Skeletal muscle cell (primary cell): ENCODE data around the gene PCLO.
"Not testable (repeated sequence)": the region's sequence is repeated elsewhere in the genome, so short reads cannot be mapped to it uniquely, and the experiment has no call there.

ENCODE experiments used
- DNase-seq: peaks from one replicate; pipeline ENCODE4 v3.0.0-alpha.2; 2010; ENCODE audit warnings: low read depth
- H3K4me3 ChIP-seq: 2 replicates; pipeline ENCODE4 v1.5.1; 2011; ENCODE audit warnings: low read depth, mild to moderate bottlenecking, control low read depth, low read length, moderate library complexity

Gene PCLO

DNA sequence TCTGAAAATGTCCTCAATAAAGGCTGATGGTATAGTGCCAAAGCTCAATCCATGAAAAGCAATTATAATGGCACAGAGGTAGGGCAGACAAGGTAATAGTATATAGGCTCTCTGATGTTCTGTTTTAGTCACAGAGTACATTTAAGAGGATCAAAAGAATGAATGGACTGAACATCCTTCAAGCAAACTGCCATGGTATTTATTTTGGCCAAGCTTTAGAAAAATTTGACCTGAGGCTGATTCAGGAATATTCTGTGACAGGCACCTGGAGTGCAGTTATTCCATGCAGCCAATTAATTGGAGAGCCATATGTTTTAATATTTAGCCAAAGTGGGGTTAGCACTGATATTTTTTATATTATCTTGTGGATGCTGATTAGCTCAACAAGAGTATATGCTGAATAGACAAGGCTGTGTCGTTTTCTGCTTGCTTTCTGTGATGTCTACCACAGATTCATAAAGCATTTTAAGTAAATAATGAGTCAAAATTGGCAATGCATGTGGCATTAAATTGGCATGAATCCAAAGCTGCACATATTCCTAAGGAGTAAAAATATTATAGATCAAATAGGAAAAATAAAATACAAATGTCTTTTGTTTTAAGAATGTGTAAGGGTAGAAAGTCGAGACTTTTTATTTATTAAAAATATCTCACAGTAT is 177.4 kb downstream of the PCLO start:
- no peak for DNase-seq
- no peak overlapping the region for H3K4me3 ChIP-seq

- no peak for DNase-seq
- H3K4me3 ChIP-seq = no peak overlapping the region
These were observed 182.4 kb downstream of the PCLO start for GRCh38 chr7:82980130-82980788.

GRCh38 chr7:82975811-82976468 is 186.7 kb downstream of the PCLO start:
- no peak overlapping the region for H3K4me3 ChIP-seq
- no peak for DNase-seq

GRCh38 chr7:82972135-82972534 is 190.5 kb downstream of the PCLO start:
- no peak overlapping the region for H3K4me3 ChIP-seq
- no peak for DNase-seq

- no peak overlapping the region for H3K4me3 ChIP-seq
- DNase-seq = no peak
These were observed 197.3 kb downstream of the PCLO start for GRCh38 chr7:82965088-82966036.

DNA sequence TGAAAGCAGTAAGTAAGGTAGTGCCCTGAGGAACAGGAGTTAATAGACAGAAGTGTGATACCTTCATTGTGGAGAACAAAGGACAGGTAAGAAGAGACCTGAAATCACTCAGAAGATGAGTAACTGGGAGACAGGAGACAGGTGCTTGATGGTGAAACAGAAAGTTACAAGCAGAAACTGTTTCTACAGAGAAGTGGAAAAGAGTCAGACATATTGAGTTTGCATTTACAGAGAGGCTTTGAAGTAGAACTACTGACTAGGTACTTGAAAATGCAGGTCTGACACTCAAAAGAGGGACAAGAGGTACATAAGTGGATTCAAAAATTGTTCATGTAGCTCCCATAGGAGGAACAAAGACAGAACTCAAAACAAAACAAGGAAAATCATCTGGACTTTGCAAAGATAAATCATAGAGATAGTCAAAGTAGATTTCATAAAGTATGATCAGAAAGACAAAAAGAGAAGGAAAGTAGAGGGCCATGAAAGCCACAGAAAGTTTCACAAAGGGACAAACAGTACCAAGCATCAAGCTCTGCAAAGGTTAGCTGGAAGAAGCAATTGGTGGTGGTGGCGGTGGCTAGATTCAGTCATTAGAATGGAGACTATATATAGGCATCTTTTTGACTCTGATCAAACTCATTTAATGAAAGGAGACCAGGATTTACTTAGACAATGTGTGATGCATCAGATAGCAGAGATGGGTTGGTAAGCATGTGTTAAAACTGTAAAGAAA is 198.4 kb downstream of the PCLO start:
- H3K4me3 ChIP-seq = no peak overlapping the region
- DNase-seq = no peak

DNA sequence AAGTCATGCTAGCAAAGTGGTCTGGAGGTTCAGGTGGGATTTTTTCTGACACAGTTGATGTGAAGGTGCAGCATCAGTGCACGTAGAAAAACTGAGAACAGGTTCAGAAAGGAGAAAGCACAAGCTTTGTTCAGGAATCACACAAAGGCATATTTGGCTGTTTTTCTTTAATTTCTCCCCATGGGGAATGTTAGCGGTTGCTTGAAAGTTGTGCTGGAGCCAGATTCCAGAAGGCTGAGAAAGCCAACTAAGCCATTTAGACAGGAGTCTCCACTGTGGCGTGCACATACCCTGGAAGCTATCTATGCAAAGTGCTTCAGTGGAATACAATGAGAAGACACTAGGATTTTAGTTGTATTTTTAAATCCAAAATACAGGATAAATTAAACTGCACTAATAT is 201.4 kb downstream of the PCLO start:
- H3K4me3 ChIP-seq = no peak overlapping the region
- no peak for DNase-seq

DNA sequence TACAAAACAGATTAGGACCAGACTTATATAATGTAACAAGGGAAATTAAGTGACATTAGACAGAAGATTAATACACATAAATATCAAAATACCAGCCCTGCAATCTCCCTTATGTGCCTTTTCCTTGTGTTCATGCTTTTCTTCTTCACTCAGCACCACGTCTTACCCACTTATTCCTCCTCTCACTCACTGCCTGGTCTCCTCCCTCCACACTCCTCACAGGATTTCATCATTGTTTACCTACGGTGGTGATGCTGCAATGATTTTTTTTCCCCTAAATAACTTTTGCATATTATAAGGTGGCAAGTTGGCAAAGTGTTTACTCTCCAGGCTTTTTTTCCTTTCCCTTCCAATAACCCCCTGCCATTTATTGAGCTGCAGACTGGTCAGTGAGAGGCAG is 203.2 kb downstream of the PCLO start:
- no peak overlapping the region for H3K4me3 ChIP-seq
- DNase-seq = no peak

- H3K4me3 ChIP-seq = no peak overlapping the region
- no peak for DNase-seq
These were observed 205.2 kb downstream of the PCLO start for GRCh38 chr7:82957521-82957920.

DNA sequence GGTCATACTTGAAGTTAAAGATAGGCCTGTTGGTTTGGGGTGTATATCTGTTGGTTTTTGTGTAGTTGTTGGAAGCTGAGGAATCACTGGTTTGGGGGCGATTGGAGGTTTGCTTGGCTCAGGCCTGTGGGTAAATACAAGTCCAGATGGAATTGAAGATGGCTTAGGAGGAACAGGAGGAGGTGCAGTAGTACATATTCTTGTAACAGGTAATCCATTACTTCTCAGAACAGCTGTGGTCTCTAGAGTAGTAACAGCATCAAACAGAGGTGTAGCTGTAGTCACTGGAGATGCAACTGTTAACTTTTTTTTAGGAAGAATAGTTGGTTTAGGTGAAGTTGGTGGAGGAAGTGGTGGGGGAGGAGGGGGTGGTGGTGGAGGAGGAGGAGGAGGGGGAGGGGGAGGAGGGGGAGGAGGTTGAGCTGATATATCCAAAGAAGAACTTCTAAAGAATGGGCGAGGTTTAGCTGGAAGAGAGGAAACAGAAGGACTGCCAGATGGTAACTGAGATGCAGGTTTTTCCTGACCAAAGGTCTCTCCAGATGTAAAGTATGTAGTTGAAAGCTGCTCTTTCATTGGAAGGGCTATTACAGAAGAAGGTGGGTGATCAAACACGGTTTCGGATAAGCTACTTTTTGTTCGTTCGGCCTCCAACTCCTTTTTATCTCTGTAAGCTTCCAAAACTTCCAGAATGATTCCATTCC is 209.2 kb downstream of the PCLO start:
- no peak overlapping the region for H3K4me3 ChIP-seq
- no peak for DNase-seq

- no peak for DNase-seq
- H3K4me3 ChIP-seq = no peak overlapping the region
These were observed 212.2 kb downstream of the PCLO start for GRCh38 chr7:82950436-82950835.

DNA sequence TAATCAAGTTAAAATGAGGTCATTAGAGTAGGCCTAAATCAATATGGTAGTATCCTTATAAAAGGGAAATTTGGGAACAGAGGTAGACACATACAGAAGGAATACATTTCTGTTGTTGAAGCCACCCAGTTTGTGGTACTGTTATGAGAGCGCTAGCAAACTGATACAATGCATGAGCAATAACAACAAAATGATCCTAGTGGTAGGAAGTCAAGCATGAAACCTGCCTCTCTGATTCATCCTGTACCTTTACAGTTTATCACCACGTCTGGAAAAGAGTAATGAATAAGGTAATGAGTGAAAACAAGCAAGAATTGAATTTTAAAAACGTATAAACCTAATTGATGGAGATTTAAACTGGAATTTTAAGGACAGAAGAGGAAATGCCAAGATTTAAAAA is 217.2 kb downstream of the PCLO start:
- DNase-seq = no peak
- H3K4me3 ChIP-seq = no peak overlapping the region

GRCh38 chr7:82945056-82945455 is 217.6 kb downstream of the PCLO start:
- no peak overlapping the region for H3K4me3 ChIP-seq
- no peak for DNase-seq

- H3K4me3 ChIP-seq = no peak overlapping the region
- no peak for DNase-seq
These were observed 230.2 kb downstream of the PCLO start for GRCh38 chr7:82932516-82932915.

DNA sequence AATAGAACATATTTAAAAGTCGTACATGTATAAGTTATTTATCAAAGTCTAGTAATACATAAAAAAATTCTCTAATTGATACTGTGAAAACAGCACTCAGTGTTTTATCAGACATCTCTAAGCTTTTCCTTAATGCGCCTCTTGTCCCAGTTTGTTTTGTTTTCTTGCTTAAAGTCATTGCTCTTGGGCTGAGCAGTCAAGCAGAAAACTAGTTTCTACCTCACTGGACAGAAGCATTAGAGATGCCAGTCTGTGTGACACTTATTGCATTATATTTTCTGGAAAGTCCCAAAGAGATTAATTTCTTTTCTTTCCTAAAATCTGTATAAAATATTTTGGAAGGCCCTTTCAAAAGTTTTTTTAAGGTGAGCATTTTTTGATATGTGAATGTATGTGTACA is 236.2 kb downstream of the PCLO start:
- DNase-seq = no peak
- H3K4me3 ChIP-seq = no peak overlapping the region

DNA sequence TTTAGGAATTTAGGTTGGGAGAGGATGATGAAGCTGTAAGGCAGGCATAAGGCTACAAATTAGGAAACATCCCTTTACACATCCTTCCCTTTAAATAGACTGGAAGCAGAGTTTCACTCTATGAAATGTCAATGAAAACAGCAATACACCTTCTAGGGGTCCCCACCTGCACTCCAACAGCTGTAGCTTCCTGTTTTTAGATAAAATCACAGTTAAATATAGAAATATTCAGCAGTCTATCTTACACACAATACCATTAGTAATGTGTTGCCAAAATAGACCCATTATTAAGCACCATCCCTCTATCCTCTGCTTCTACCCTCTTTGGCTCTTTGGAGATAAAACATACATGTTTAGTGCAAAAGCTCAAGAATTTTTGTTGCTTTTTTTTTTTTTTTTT is 237.4 kb downstream of the PCLO start:
- no peak overlapping the region for H3K4me3 ChIP-seq
- no peak for DNase-seq

DNA sequence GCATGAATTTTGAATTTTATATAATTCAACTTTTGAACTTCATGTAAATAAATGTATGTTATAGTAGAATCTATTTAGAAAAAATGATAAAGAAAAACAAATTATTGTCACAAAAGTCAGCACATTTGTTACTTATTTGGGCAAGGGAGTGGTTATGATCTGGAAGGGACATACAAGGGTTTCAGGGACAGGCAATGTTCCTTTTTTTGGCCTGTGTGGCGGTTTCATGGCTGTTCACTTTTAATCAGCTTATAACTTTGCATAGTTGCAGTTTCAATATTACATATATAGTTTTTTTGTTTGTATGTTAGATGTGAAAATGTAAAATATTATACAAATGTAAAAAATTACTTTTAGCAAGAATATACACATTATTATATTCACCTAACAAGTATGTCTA is 256.2 kb downstream of the PCLO start:
- H3K4me3 ChIP-seq = no peak overlapping the region

GRCh38 chr7:82904871-82905270 is 257.8 kb downstream of the PCLO start:
- DNase-seq = no peak
- H3K4me3 ChIP-seq = no peak overlapping the region

More for the DNA sequence above, 256.2 kb downstream of the PCLO start:
- DNase-seq = no peak

GRCh38 chr7:82901098-82901497 is 261.6 kb downstream of the PCLO start:
- H3K4me3 ChIP-seq, DNase-seq: not testable (repeated sequence)
